HG03342 (cell line): Measurements from ENCODE around the gene SUPT5H.
"Not testable (repeated sequence)": the region's sequence is repeated elsewhere in the genome, so short reads cannot be mapped to it uniquely, and the experiment has no call there.

Experiments used
- ATAC-seq: cut with Tn5 transposase; IDR thresholded peaks from one replicate; pipeline ENCODE4 v1.9.1; 2021; ENCODE audit warnings: mild to moderate bottlenecking, moderate library complexity; ENCODE audit not compliant: unreplicated experiment

SUPT5H gene

GRCh38 chr19:39463403-39463802 is 18.0 kb downstream of the SUPT5H start:
- ATAC-seq, result no peak

- ATAC-seq, result no peak
Observed at GRCh38 chr19:39465956-39466747, 20.8 kb downstream of the SUPT5H start.

GRCh38 chr19:39467941-39468340 is 22.6 kb downstream of the SUPT5H start:
- ATAC-seq, result no peak

GRCh38 chr19:39469036-39469435 is 23.7 kb downstream of the SUPT5H start:
- no peak for ATAC-seq

- ATAC-seq, result no peak
Observed at GRCh38 chr19:39469567-39469966, 24.2 kb downstream of the SUPT5H start.

- no peak for ATAC-seq
Observed at GRCh38 chr19:39470724-39471339, 25.4 kb downstream of the SUPT5H start.

- ATAC-seq, result no peak
Observed at GRCh38 chr19:39471756-39472536, 26.6 kb downstream of the SUPT5H start.

GRCh38 chr19:39472746-39473442 is 27.5 kb downstream of the SUPT5H start:
- ATAC-seq, result no peak

- ATAC-seq, result no peak
Observed at GRCh38 chr19:39473443-39473960, 28.1 kb downstream of the SUPT5H start.

- ATAC-seq, result no peak
Observed at GRCh38 chr19:39474139-39474620, 28.8 kb downstream of the SUPT5H start.

GRCh38 chr19:39475748-39476147 is 30.4 kb downstream of the SUPT5H start:
- ATAC-seq, result no peak

- not testable (repeated sequence) for ATAC-seq
Observed at GRCh38 chr19:39479319-39479801, 34.0 kb downstream of the SUPT5H start.

- ATAC-seq, result no peak
Observed at GRCh38 chr19:39479916-39480315, 34.5 kb downstream of the SUPT5H start.

GRCh38 chr19:39480337-39481228 is 35.2 kb downstream of the SUPT5H start, which contains the start of gene TIMM50:
TIMM50 (plus strand) TSS chr19:39480838; CDS start chr19:39480854, 16 bp downstream.
- ATAC-seq, result peak; percentile 81

- ATAC-seq, result no peak
Observed at GRCh38 chr19:39481229-39481545, 35.8 kb downstream of the SUPT5H start.

- ATAC-seq, result no peak
Observed at GRCh38 chr19:39481676-39482075, 36.3 kb downstream of the SUPT5H start.

- no peak for ATAC-seq
Observed at GRCh38 chr19:39483141-39483540, 37.8 kb downstream of the SUPT5H start.

- ATAC-seq, result no peak
Observed at GRCh38 chr19:39489756-39490155, 44.4 kb downstream of the SUPT5H start.

GRCh38 chr19:39492225-39492624 is 46.8 kb downstream of the SUPT5H start:
- ATAC-seq, result no peak

- ATAC-seq, result no peak
Observed at GRCh38 chr19:39492788-39493187, 47.4 kb downstream of the SUPT5H start.
